GM19397 (cell line): ENCODE data around the gene AP1M1.

ENCODE experiments used
- ATAC-seq: cut with Tn5 transposase; IDR thresholded peaks from one replicate; pipeline ENCODE4 v1.9.1; 2021; ENCODE audit warnings: mild to moderate bottlenecking, moderate library complexity; ENCODE audit not compliant: unreplicated experiment

AP1M1 gene

DNA sequence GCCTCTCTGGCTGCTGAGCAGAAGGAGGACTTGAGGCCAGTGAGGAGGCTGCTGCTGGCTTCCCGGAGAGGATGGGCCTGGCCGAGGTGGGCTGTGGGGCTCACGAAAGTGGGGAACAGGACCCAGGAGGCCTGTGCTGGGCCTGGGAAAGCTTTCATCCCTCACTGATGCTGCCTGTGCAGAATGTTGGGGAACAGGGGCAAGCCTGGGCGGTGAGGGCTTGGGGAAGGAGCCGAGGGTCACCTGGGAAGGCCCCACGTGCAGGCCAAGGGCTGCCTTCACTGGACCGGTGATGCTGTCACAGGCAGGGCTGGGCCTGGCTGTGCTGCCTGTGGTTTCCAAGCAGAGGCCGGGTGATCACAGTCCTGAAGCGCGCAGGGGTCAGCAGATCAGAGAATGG is 9.4 kb downstream of the AP1M1 start:
- ATAC-seq = no peak

DNA sequence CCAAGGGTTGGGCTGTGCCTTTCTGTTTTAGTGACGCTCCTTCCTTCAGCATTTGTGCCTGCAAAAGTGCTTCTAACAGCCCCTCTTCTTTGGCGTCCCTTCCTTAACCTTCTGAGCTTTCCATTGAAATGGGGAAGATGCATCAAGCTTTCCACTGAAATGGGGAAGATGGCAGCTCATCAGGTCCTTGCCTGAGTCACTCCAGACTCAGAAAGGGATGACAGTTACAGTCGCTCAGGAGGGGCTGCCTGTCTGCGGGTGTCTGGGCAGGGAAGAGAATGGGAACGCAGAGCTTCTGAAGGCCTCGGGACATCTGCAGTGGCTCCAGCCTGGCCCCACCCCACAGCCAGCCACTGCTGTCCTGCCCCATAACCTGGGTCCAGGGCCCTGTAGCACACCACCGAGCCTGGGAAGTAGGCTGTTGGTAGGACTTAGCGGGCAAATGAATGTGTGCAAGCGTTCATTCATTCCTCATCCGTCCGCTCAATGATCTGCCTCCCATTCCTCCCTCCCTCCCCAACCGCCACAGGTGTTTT is 9.8 kb downstream of the AP1M1 start:
- ATAC-seq = no peak

DNA sequence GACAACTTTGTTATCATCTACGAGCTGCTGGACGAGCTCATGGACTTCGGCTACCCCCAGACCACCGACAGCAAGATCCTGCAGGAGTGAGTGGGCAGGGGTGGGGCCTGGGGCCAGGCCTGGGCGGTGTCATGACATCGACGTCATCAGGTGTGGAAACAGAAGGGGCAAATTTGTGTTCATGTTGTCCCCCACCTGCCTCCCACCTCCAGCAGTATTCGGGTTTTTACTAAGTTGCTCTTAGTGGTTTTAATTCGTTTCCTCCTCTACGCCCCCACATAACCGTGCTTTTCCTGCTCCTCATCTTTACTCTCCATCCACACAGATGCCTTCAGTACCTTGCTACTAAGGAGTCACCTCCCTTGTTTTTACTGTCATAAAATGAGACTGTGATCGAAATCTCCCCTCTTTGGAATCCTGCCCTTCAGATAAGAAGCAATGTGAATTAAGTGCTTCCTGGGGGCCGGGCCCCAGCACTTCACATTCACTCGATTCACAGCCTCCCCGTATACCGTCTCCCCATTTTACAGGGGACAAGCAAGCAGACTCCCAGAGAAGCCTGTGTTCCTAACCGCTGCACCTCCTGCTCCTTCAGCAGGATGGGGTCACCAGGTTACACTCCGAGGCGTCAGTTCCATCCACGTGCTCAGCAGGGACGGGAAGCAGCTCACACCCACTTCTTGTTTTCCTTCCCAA is 10.5 kb downstream of the AP1M1 start:
- no peak for ATAC-seq

DNA sequence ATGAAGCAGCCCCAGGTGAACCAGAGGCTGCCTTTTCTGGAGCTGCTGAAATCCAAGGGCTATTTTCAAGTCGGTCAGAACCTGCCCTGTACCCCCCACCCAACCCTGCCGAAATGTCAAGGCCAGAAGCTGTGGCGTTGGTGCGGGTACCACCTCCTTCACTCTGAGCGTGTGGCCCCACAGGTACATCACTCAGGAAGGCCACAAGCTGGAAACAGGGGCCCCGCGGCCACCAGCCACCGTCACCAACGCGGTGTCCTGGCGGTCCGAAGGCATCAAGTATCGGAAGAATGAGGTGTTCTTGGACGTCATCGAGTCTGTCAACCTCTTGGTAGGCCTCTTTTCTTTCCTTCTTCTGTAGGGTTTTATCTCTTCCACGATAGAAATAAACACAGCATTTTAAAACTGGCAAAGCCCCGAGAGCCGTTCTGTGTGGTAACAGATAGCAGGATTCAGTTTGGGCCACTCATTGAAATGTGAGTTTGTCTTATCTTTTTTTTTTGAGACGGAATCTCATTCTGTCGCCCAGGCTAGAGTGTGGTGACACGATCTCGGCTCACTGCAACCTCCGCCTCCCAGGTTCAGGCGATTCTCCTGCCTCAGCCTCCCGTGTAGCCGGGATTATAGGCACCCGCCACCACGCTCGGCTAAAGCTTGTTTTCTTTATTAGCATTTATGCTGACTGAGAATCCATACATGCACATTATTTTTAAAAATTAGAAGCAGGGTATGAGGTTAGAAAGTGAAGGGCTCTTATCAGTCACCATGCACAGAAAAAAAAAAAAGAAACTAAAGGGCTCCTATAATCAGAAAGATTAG is 11.3 kb downstream of the AP1M1 start:
- ATAC-seq = no peak

DNA sequence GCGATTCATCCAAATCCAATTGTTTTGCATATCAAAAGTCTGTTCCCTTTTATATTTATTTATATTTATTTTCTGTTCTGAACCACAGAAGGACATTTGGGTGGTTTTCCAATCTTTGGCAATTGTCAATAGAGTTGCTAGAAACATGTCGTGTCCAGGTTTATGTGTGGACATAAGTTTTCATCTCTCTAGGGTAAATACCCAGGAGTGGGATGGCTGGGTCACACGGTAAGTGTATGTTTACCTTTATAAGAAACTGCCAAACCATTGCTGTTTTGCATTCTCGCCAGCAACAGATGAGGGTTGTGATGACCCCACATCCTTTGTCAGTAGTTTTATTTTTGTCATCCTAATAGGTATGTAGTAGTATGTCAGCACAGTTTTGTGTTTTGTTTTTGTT is 12.5 kb downstream of the AP1M1 start:
- ATAC-seq = no peak

DNA sequence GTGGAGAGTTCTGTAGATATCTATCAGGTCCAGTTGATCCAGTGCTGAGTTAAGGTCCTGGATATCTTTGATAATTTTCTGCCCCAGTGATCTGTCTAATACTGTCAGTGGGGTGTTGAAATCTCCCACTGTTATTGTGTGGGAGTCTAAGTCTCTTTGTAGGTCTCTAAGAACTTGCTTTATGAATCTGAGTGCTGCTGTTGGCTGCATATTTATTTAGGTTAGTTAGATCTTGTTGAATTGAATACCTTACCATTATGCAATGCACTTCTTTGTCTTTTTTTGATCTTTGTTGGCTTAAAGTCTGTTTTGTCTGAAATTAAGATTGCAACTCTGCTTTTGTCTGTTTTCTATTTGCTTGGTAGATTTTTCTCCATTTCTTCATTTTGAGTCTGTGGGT is 15.4 kb downstream of the AP1M1 start:
- ATAC-seq = no peak

DNA sequence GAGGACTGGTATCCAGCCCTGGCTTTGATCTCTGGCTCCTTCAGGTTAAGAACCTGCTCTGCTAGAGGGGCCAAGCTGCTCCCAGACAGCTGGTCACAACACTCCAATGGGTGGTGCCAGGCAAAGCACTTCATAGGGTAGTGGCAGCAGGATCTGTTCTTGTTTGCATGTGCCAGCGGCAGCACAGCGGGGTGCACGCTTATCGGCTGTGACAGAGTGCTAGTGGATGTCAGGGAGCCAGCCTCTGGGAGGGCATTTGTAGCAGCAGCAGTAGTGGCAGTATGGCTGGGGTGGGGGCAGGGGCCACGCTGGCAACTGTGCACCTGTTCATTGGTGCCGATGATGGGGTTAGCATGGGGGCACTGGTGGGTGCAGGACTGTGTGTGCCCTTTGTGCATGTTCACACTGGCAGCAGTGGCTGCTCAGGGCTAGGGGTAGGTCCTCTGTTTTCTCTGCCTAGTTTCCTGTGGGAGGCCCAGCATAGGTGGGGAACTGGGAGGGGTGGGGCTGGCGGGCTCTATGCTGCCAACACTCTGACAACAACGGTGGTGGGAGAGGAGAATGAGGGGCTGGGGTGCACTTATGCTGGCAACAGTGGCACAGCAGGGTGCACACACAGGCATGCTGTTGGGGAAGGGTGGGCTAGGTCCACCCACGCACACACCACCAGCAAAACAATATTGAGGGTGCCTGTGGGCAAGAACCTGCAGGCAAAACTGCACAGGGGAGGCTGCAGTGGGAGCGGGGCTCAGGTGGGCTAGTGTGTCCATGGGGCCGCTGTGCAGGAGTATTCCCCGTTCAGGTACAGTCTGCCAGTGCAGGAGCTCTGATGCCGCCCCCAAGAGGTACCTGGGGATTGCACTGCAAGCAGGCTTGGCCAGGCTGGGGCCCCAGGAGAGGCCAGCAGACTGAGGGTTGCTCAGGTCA is 19.3 kb downstream of the AP1M1 start:
- no peak for ATAC-seq

DNA sequence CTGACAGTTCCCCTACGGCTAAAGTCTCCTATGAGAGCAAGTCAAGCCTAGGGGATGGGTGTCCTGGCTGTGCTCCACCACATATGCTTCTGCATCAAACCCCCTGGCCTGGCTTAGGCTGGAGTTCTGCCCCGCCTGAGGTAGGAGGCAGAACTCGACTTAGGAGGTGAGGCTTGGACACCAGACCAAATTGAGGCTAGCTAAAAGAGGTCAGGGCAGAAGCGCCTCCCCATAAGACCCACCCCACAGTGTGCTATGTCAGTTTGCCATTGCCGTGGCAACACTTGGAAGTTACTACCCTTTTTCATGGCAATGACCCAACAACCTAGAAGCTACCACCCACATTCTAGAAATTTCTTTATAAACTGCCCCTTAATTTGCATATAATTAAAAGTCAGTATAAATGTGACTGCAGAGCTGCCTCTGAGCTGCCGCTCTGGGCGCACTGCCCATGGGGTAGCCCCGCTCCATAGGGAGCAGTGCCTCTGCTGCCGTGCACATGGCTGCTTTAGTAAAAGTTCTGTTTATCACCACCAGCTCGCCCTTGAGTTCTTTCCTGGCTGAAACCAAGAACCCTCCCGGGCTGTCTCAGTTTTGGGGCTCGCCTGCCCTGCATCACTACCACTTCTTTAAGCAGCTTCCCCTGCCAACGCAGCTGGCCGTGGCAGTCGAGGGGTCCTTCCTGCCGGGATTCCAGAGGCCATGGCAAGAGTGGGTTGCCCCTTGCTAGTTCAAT is 20.2 kb downstream of the AP1M1 start:
- ATAC-seq = no peak

DNA sequence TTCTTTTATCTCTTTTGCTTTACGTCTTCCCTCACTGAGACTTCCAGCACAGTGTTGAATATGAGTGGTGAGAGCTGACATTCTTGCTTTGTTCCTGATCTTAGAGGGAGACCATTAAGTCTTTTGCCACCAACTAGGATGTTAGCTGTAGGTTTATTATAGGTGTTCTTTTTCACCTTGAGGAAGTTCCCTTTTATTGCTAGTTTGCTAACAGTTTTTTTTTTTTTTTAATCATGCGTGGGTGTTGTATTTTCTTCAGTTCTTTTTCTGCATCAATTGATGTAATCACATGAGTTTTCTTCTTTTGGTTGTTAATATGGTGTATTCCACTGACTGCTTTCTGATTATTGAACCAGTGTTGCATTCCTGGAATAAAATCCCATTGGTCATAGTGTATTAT is 21.1 kb downstream of the AP1M1 start:
- no peak for ATAC-seq

DNA sequence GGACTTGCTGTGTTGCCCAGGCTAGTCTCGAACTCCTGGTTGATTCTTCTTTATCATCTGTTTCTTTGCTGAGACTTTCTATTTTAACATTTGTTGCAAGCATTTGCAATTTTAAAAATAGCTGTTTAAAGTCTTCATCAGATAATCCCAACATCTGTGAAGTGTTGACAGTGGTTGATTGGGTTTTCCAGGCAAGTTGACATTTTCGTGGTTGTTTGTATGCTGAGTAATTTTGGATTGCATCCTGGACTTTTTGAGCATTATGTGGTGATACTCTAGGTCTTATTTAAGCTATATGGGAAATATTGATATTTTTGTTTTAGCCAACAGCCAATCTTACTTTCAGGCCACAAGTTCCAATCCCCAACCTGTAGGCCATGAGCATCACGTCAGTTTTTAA is 25.1 kb downstream of the AP1M1 start:
- ATAC-seq = no peak

DNA sequence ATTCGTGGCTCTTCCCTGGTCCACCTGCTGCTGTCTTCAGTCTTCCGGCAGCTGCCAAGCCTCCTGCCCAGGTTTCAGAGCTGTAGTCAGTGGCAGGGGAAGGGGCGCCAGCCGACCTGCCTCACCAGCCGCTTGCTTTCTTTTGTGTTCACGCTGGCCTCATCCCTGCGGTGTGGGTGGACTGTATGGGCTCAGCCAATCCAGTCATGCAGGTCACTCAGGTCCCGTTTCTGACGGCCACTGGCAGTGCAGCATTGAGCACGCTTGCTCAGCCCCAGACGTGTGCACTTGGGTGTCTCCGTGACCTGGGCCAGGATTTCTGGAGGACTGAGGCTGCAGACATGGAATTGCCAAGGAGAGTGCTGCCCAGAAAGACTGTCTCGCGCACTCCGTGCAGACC is 26.0 kb downstream of the AP1M1 start:
- ATAC-seq = no peak

DNA sequence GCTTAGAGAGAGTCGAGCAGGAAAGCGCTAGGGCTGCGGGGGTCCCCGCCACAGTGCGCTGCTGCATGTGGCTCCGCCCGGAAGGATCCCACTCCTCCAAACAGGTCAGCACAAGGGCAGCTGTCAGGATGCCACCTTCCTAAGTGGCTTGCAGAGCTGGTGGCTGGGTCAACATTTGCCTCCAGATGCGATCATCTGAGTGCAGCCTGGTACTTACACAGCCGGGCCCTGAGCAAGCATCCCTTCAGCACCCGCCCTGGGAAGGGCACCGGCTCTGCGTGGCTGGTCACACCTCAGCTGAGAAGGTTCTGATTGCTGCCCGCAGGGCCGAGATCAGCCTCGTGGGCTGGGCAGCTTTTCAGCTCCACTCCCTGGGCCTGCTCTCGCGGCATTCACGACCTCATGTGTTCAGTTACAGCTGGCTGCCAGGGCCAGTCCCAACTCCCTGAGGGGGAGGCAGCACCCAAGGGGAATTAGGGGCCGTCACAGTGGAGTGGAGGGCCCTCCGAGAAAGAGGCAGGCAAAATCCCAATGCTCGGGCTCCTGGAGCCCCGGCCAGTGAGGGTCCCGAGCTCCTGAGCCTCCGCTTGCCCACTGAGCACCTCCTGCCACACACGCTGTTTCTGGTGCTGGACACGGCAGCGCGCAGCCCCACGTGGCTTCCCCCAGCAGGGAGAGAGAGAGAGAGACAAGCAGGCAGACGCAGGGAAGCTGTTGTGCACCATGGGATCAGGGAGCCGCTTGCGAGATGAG is 26.8 kb downstream of the AP1M1 start:
- no peak for ATAC-seq

DNA sequence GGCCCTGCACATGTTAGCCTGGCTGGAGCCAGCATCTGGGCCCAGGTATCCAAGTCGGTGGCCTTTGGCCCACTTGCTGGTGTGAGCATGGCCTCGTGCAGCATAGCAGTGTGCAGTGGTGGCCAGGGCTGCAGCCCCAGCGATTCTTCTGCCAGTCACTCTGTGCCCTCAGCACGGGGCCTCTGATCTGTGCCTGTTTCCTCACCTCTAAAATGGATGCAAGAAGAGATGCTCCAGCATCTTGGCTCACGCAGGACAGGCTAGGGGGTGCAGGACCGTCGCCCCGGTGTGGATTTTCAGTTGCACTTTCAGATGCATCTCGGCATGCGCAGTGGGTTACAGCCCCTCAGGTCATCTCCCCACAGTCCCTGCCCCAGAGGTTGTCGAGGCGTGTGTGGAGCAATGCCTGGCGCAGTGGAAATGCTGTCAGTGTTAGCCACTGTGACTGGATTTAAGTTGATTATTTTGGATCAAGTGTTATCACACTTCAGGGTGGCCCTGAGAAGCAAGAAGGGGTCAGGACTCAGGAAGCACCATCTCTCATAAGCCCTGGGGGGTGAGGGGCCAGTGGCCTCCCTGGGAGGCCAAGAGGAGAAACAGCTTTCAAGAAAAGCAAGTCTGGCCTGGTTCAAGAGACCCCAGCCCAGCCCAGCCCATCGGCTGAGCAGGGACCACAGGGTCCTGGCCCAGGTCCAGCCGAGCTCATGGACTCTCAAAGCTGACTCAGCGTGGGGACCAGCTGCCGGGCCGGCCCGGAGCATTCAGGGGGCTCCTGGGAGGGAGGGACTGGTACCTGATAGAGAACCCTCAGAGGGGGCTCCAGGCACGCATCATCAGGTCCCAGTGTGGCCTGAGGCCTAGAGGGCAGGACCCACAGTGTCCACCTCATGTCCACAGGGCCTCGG is 27.8 kb downstream of the AP1M1 start:
- ATAC-seq = no peak

DNA sequence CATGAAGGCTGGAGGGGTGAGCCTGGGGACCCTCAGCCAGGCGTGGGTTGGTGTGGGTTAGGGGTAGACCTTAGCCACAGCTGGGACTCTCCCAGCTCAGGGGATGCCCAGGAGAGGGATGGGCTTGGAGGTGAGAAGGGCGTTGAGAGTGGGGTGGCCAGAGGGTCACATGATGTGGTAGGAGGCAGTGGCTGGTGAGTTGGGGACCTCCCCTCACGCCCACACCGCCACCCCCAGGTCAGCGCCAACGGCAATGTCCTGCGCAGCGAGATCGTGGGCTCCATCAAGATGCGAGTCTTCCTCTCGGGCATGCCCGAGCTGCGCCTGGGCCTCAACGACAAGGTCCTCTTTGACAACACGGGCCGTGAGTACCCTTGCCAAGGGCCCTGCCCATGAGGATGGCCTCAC is 28.5 kb downstream of the AP1M1 start:
- ATAC-seq = no peak

DNA sequence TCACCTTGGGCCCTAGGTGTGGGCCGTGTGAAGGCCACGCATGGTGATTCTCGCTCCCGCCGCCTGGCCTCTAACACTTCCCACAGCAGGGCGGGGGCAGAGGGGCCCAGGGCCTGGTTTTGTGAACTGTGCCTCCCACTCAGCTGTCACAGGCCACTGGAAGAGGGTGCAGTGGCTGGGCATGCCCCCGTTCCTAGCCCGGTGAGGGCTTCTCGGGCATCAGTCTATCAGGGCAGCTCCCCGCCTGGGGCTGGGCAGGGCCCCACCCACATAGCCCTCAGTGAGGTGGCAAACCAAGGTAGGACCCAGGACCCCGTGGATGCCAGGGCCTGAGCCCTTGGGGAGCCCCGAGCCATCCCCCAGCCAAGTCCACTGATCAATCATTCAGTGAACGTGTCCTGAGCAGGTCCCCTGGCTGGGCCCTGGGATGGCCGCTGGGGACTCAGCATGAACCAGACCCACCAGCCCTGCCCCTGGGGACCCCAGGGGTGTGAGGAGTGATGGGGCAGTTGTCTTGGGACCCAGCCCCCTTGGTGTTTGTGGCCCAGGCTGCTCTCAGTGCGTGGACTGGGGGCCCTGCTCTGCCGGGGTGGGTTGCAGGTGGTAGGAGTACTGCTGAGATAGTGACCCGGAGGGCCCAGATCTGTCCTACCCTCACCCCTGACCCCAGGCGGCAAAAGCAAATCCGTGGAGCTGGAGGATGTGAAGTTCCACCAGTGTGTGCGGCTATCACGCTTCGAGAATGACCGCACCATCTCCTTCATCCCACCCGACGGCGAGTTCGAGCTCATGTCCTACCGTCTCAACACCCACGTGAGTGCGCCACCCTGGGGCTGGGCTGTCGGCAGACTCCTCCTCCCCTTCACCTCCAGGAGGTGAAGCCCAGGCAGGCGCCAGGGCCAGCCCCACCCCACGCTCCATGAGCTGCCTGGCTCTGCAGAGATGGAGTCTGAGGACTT is 29.4 kb downstream of the AP1M1 start:
- ATAC-seq = no peak

DNA sequence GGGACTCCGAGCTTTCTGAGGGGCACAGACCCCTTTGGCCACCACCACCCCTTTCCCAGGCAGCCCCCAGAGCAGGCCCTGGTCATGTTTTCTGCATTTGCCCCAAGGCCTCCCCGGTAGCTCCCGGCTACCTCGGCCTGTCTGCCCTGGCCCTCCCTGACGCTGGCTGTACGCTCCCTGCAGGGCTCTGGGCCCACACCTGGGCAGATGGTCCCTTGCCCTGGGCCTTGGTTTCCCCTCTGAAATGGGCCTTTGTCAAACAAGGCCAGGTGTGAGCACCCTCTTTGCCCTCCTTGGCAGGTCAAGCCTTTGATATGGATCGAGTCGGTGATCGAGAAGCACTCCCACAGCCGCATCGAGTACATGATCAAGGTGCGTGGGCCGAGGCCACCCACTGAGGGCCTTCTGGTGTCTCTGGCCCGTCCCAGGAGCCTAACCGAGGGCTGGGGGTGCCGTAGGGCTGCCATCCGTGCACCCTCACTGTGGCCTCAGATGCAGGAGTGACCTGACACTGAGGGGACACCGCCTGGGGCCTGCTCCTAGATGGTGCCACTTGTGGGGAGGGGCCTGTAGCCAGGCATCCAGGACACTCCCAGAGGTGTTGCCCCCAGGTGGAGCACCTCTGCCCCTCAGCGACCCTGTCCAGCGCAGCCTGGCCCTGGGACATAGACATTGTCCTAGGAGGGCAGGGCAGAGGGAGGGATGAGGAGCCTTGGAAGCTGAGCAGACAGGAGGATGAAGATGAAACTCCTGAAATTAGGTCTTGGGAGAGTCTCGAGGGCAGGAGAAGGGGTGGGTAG is 30.3 kb downstream of the AP1M1 start:
- no peak for ATAC-seq
